ENCODE results near the gene HTRA3. TPM values are rescaled to one million over a fixed set of nuclear protein-coding genes. Genes with fewer than 3 reads are reported as not detected.
A peak's percentile ranks its signal among the peaks of the same experiment; 100 is the strongest.
"Not testable (repeated sequence)": the region's sequence is repeated elsewhere in the genome, so short reads cannot be mapped to it uniquely, and the experiment has no call there.

HTRA3 gene
- polyA plus RNA-seq, 3 donors, result 8.4 to 15.4 (median 9.6) TPM

GRCh38 chr4:8324640-8325239 is 55.2 kb downstream of the HTRA3 start:
- no peak for DNase-seq

GRCh38 chr4:8325291-8325973 is 55.9 kb downstream of the HTRA3 start:
- DNase-seq, result no peak

- DNase-seq, result no peak
Measured at GRCh38 chr4:8326206-8326605, 56.7 kb downstream of the HTRA3 start.

GRCh38 chr4:8328456-8328855 is 58.9 kb downstream of the HTRA3 start:
- no peak for DNase-seq

- DNase-seq, result no peak
Measured at GRCh38 chr4:8328866-8329559, 59.5 kb downstream of the HTRA3 start.

- no peak for DNase-seq
Measured at GRCh38 chr4:8329560-8329858, 60.0 kb downstream of the HTRA3 start.

GRCh38 chr4:8329859-8330761 is 60.6 kb downstream of the HTRA3 start:
- DNase-seq, result no peak

GRCh38 chr4:8330821-8331574 is 61.4 kb downstream of the HTRA3 start:
- no peak for DNase-seq

GRCh38 chr4:8331575-8331955 is 62.0 kb downstream of the HTRA3 start:
- DNase-seq, result no peak

GRCh38 chr4:8332038-8332857 is 62.7 kb downstream of the HTRA3 start:
- no peak for DNase-seq

- DNase-seq, result no peak
Measured at GRCh38 chr4:8332891-8333331, 63.4 kb downstream of the HTRA3 start.

GRCh38 chr4:8333726-8334460 is 64.3 kb downstream of the HTRA3 start:
- DNase-seq, result no peak

- DNase-seq, result peak; percentile 46
Measured at GRCh38 chr4:8334786-8335460, 65.4 kb downstream of the HTRA3 start.

GRCh38 chr4:8335848-8336247 is 66.3 kb downstream of the HTRA3 start:
- DNase-seq, result no peak

- no peak for DNase-seq
Measured at GRCh38 chr4:8336412-8337075, 67.0 kb downstream of the HTRA3 start.

GRCh38 chr4:8338351-8338961 is 68.9 kb downstream of the HTRA3 start:
- DNase-seq, result no peak

GRCh38 chr4:8340781-8341241 is 71.3 kb downstream of the HTRA3 start:
- DNase-seq, result peak; percentile 51

- DNase-seq, result not testable (repeated sequence)
Measured at GRCh38 chr4:8341281-8341680, 71.7 kb downstream of the HTRA3 start.

Data from renal pelvis (tissue), 4 donors.